Activated T-cell treated with anti-CD3 and anti-CD28 coated beads, Interleukin-2, amount 50 U/mL, for 72 hours (primary cell): ENCODE data around the gene HTR1B. TPM values are rescaled to one million over a fixed set of nuclear protein-coding genes. Genes with fewer than 3 reads are reported as not detected.

Experiments used
- ATAC-seq, 2 donors: fragments of 150-1000 bp; cut with Tn5 transposase; replicated peaks in 1 of 2; 2 replicates each; pipeline ENCODE4 v1.10.0; 2021; ENCODE audit warnings: moderate library complexity in 2 of 2, mild to moderate bottlenecking in 1 of 2
- DNase-seq, 2 donors: peaks; one replicate each; pipeline ENCODE4 v3.0.0; 2021 to 2022; ENCODE audit warnings: mixed read lengths in 1 of 2
- H3K27ac Mint-ChIP-seq: one replicate; pipeline ENCODE4 v1.8.0; 2022; ENCODE audit warnings: mild to moderate bottlenecking, moderate library complexity, mixed read lengths
- H3K27me3 Mint-ChIP-seq: one replicate; pipeline ENCODE4 v1.8.0; 2022; ENCODE audit warnings: low read depth, mixed read lengths
- H3K36me3 Mint-ChIP-seq, 2 donors: one replicate each; pipeline ENCODE4 v1.8.0; 2022; ENCODE audit warnings: mixed read lengths in 2 of 2, mild to moderate bottlenecking in 1 of 2; ENCODE audit not compliant: insufficient read depth in 2 of 2
- H3K4me1 Mint-ChIP-seq: one replicate; pipeline ENCODE4 v1.8.0; 2022; ENCODE audit warnings: low read depth, mixed read lengths
- H3K4me3 Mint-ChIP-seq, 2 donors: one replicate each; pipeline ENCODE4 v1.8.0; 2022; ENCODE audit warnings: mild to moderate bottlenecking in 2 of 2, mixed read lengths in 2 of 2, moderate library complexity in 2 of 2
- H3K9me3 Mint-ChIP-seq, 2 donors: one replicate each; pipeline ENCODE4 v1.8.0; 2022; ENCODE audit warnings: mixed read lengths in 2 of 2
- total RNA-seq, 2 donors: library from RNA; stranded (reverse); gene quantifications; one replicate each; pipeline ENCODE4 v1.2.3, GENCODE V29; 2022

HTR1B gene
- total RNA-seq, 2 donors from 2014 or later = not detected

DNA sequence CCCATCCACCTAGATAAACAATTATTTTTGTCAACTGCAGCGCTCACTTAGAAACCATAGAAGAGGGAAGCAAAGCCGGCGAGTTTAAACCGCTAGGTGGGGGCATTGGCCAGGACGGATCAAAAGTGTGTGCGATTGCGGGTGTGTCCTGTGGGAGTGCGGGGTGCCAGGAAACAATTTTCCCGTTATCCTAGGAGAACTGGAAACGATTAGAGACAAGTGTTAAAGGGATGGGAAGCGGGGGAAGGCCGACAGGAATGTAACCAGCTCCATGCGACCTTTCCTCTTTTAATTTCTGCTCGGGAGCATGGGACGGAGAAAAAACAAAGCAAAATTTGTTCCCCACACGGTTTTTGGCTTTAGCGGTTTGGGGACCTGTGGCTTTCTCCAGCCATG, 2.8 kb upstream of the HTR1B start:
- peaks cover 0 to 1% of the 10 kb centered on the region in 2 donors for H3K9me3 Mint-ChIP-seq
- H3K36me3 Mint-ChIP-seq = peaks cover 5 to 15% of the 10 kb centered on the region in 2 donors
- ATAC-seq (peak; percentile 67 to 76), DNase-seq (peak; percentile 34 to 44)
- peaks cover 7% of the 10 kb centered on the region for H3K4me1 Mint-ChIP-seq
- H3K27ac Mint-ChIP-seq = peak overlapping the region; percentile 52
- H3K27me3 Mint-ChIP-seq = peaks cover 62% of the 10 kb centered on the region
- peak overlapping the region; percentile 89 to 92 for H3K4me3 Mint-ChIP-seq

DNA sequence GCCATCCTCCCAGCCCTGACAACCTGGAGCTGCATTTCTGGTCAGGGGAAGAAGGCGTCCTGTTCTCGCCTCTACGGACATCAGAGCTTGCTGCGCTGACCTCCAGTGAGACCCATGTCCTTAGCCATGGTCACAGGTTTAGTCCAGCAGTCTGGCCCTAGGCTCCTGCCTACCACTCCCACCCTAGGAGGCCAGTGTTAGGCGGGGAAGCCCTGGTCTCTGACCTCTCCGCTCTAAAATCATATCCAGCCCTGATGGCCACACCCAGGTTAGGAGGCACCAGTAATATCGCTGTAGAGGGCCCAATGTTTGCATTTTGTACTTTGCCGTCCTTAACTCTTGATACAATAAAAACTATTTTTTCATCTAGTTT, 1.2 kb upstream of the HTR1B start:
- H3K4me3 Mint-ChIP-seq = peak overlapping the region in 1 of 2 donors; percentile 7
- ATAC-seq (no peak), DNase-seq (no peak)
- no peak overlapping the region for H3K27ac Mint-ChIP-seq
- peaks cover 0 to 1% of the 10 kb centered on the region in 2 donors for H3K9me3 Mint-ChIP-seq
- H3K4me1 Mint-ChIP-seq = peaks cover 7% of the 10 kb centered on the region
- peaks cover 64% of the 10 kb centered on the region for H3K27me3 Mint-ChIP-seq
- H3K36me3 Mint-ChIP-seq = peaks cover 5 to 15% of the 10 kb centered on the region in 2 donors

- H3K4me1 Mint-ChIP-seq = peaks cover 7% of the 10 kb centered on the region
- H3K4me3 Mint-ChIP-seq = no peak overlapping the region
- DNase-seq (no peak), ATAC-seq (no peak)
- H3K9me3 Mint-ChIP-seq = peaks cover 0 to 1% of the 10 kb centered on the region in 2 donors
- peaks cover 5 to 15% of the 10 kb centered on the region in 2 donors for H3K36me3 Mint-ChIP-seq
- H3K27me3 Mint-ChIP-seq = peaks cover 64% of the 10 kb centered on the region
- no peak overlapping the region for H3K27ac Mint-ChIP-seq
Observed at GRCh38 chr6:77463861-77464494, 687 bp upstream of the HTR1B start.

GRCh38 chr6:77462359-77463307, 658 bp downstream of the HTR1B start:
- Mint-ChIP-seq H3K36me3 (peaks cover 5 to 15% of the 10 kb centered on the region in 2 donors), H3K9me3 (peaks cover 0 to under 1% of the 10 kb centered on the region in 2 donors), H3K27ac (no peak overlapping the region), H3K4me1 (peaks cover 7% of the 10 kb centered on the region), H3K4me3 (peak overlapping the region; percentile 33 to 60), H3K27me3 (peaks cover 61% of the 10 kb centered on the region)
- DNase-seq (no peak), ATAC-seq (peak in 1 of 2 donors; percentile 42)

DNA sequence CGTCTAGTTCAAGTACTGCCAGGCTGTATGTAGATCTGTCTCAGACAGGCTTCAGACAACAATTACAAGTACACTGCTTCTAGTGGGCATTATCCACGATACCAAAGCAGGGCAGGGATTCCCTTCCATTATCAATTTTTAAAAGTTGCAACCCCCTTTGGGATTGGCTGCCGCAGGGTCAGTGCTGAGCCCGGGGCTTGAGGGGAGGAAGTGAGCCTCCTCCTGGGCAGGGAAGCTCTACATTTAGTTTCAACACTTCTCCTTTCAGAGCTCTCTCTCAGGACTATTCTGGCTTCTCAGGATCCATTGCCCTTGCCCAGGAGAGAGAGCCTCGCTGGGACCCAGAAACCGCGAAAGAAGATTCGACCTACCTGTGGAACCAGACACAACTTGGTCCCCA, 1.5 kb downstream of the HTR1B start:
- H3K9me3 Mint-ChIP-seq = no peaks in the 10 kb centered on the region
- H3K27ac Mint-ChIP-seq = no peak overlapping the region
- peaks cover 5 to 12% of the 10 kb centered on the region in 2 donors for H3K36me3 Mint-ChIP-seq
- H3K27me3 Mint-ChIP-seq = peaks cover 55% of the 10 kb centered on the region
- ATAC-seq (no peak), DNase-seq (no peak)
- H3K4me3 Mint-ChIP-seq = peak overlapping the region in 1 of 2 donors; percentile 60
- peaks cover 7% of the 10 kb centered on the region for H3K4me1 Mint-ChIP-seq

DNA sequence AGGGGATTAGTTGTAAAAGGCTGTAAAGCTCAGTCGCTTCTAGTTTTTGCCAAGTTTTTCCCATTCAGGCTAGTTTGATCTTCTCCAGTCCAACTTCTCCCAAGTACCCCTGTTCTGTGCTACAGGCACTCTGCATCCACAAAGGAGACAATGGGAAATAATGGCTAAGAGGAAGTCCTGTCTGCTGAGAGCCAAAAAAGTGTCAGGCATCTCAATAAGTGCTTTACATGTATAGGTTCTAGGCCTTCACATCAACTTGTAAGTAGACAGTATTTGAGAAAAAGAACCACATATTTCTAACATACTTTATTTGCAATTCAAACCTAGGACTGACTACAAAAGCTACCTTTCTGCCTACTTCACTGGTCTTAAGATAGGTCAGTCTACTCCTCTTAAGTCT, 4.9 kb downstream of the HTR1B start:
- H3K27me3 Mint-ChIP-seq = peaks cover 26% of the 10 kb centered on the region
- DNase-seq (no peak), ATAC-seq (no peak)
- peaks cover 0 to 8% of the 10 kb centered on the region in 2 donors for H3K36me3 Mint-ChIP-seq
- H3K4me3 Mint-ChIP-seq = no peak overlapping the region
- H3K27ac Mint-ChIP-seq = no peak overlapping the region
- H3K4me1 Mint-ChIP-seq = no peaks in the 10 kb centered on the region
- no peaks in the 10 kb centered on the region for H3K9me3 Mint-ChIP-seq

DNA sequence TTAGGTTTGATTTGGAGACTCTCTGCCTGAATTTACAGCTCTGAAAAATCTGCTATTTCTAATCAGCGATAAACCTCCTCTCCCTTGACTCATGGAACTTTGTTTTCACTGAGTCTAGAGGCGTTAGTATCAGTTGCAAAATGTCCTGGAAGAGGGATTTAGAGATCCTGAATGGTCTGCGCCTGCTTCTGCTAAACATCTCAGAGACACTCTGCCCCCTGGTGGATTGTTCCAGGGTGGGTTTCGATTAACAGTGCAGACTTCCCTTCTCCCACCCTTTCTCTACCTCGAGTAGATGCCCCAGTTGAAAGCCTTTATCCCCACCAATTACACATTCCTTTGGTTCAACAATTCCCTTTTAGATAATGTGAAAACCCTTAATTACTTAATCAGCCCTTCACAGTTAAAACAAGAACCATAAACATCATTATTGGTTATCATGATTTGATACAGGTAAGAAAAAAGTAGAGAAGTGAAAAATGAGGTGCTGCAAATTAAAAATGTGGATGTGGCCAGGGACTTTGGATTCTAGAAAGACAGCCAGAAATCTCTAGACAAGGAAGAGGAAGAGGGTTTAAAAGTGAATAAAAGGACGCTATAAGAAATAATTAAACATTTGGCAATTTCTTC, 5.5 kb downstream of the HTR1B start:
- H3K4me3 Mint-ChIP-seq = no peak overlapping the region
- H3K36me3 Mint-ChIP-seq = peaks cover 0 to 6% of the 10 kb centered on the region in 2 donors
- H3K27ac Mint-ChIP-seq = no peak overlapping the region
- DNase-seq (peak; percentile 35 to 48), ATAC-seq (no peak)
- no peaks in the 10 kb centered on the region for H3K4me1 Mint-ChIP-seq
- H3K9me3 Mint-ChIP-seq = no peaks in the 10 kb centered on the region
- peaks cover 20% of the 10 kb centered on the region for H3K27me3 Mint-ChIP-seq

- ATAC-seq = no peak
- Mint-ChIP-seq H3K4me3 (no peak overlapping the region), H3K27me3 (peaks cover 8% of the 10 kb centered on the region), H3K4me1 (no peaks in the 10 kb centered on the region), H3K9me3 (no peaks in the 10 kb centered on the region), H3K27ac (no peak overlapping the region), H3K36me3 (no peaks in the 10 kb centered on the region)
- no peak for DNase-seq
Observed at GRCh38 chr6:77456531-77457248, 6.6 kb downstream of the HTR1B start.

GRCh38 chr6:77455271-77455670, 8.0 kb downstream of the HTR1B start:
- Mint-ChIP-seq H3K4me1 (no peaks in the 10 kb centered on the region), H3K9me3 (no peaks in the 10 kb centered on the region), H3K36me3 (no peaks in the 10 kb centered on the region), H3K27me3 (no peaks in the 10 kb centered on the region), H3K27ac (no peak overlapping the region), H3K4me3 (no peak overlapping the region)
- no peak for ATAC-seq
- DNase-seq = no peak

DNA sequence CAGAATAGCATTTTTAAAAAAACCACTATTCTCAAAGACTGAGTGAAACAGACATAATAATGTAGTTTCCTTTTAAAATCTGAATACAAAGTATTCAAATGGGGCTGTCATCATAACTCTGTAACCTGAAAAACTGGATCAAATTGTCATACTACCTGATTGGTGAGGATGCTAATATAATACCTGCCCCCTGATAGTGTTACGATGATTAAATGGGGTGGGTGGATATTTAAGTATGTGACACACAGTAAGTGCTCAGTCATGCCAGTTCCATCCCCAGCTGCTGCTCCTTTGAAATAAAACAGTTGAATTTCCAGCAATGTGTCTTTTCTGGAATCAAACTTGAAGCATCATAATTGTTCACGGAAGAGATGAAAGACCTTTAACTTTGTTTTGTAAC, 8.9 kb downstream of the HTR1B start:
- Mint-ChIP-seq H3K4me1 (no peaks in the 10 kb centered on the region), H3K36me3 (no peaks in the 10 kb centered on the region), H3K27ac (no peak overlapping the region), H3K4me3 (no peak overlapping the region), H3K9me3 (no peaks in the 10 kb centered on the region), H3K27me3 (no peaks in the 10 kb centered on the region)
- ATAC-seq = no peak
- DNase-seq = no peak

GRCh38 chr6:77451466-77451865, 11.8 kb downstream of the HTR1B start:
- DNase-seq = no peak

GRCh38 chr6:77450924-77451323, 12.4 kb downstream of the HTR1B start:
- Mint-ChIP-seq H3K36me3 (no peaks in the 10 kb centered on the region), H3K27me3 (no peaks in the 10 kb centered on the region), H3K27ac (no peak overlapping the region), H3K4me1 (no peaks in the 10 kb centered on the region), H3K4me3 (no peak overlapping the region), H3K9me3 (peaks cover 0 to 4% of the 10 kb centered on the region in 2 donors)
- DNase-seq = no peak
- ATAC-seq = no peak

More at GRCh38 chr6:77451466-77451865, 11.8 kb downstream of the HTR1B start:
- no peaks in the 10 kb centered on the region for H3K27me3 Mint-ChIP-seq
- no peak overlapping the region for H3K4me3 Mint-ChIP-seq
- H3K27ac Mint-ChIP-seq = no peak overlapping the region
- peaks cover 0 to 4% of the 10 kb centered on the region in 2 donors for H3K9me3 Mint-ChIP-seq
- ATAC-seq = no peak
- no peaks in the 10 kb centered on the region for H3K36me3 Mint-ChIP-seq
- H3K4me1 Mint-ChIP-seq = no peaks in the 10 kb centered on the region
